GM15510 (cell line): Measurements from ENCODE around the gene SLC38A10.
A peak's percentile ranks its signal among the peaks of the same experiment; 100 is the strongest.

Source experiments
- POLR2A ChIP-seq: IDR thresholded peaks from 3 replicates; pipeline ENCODE4 v1.6.1; 2011; ENCODE audit warnings: borderline replicate concordance; ENCODE audit not compliant: insufficient read length; ENCODE audit errors: extremely low read depth

SLC38A10 gene

GRCh38 chr17:81232616-81233241 is 62.4 kb downstream of the SLC38A10 start:
- no peak for TF ChIP-seq POLR2A

- no peak for TF ChIP-seq POLR2A
These were observed 63.1 kb downstream of the SLC38A10 start for GRCh38 chr17:81231766-81232581.

GRCh38 chr17:81231121-81231645 is 63.9 kb downstream of the SLC38A10 start:
- TF ChIP-seq POLR2A, result no peak

- TF ChIP-seq POLR2A, result no peak
These were observed 64.9 kb downstream of the SLC38A10 start for GRCh38 chr17:81230043-81230820.

- no peak for TF ChIP-seq POLR2A
These were observed 65.5 kb downstream of the SLC38A10 start for GRCh38 chr17:81229666-81229920.

- no peak for TF ChIP-seq POLR2A
These were observed 66.1 kb downstream of the SLC38A10 start for GRCh38 chr17:81228834-81229665.

- no peak for TF ChIP-seq POLR2A
These were observed 66.7 kb downstream of the SLC38A10 start for GRCh38 chr17:81228420-81228819.

GRCh38 chr17:81223762-81224130 is 71.4 kb downstream of the SLC38A10 start:
- no peak for TF ChIP-seq POLR2A

GRCh38 chr17:81222906-81223761 is 72.0 kb downstream of the SLC38A10 start, which contains the start of gene CEP131:
CEP131 (minus strand) TSS chr17:81222965; CDS start chr17:81220056, 2,909 bp downstream.
- TF ChIP-seq POLR2A, result peak; percentile 63

GRCh38 chr17:81222620-81222905 is 72.5 kb downstream of the SLC38A10 start:
- no peak for TF ChIP-seq POLR2A

- no peak for TF ChIP-seq POLR2A
These were observed 73.1 kb downstream of the SLC38A10 start for GRCh38 chr17:81221842-81222619.

GRCh38 chr17:81221371-81221841 is 73.7 kb downstream of the SLC38A10 start:
- TF ChIP-seq POLR2A, result no peak
